ENCODE data around the gene AP4E1.

GRCh38 chr15:51022206-51022605, 113.7 kb downstream of the AP4E1 start:
- no peak for TF ChIP-seq CTCF (IDR thresholded peaks at IDR 0.05; ENCODE audit: low read depth, low read length)
- no peak for TF ChIP-seq EZH2phosphoT487 (IDR thresholded peaks at IDR 0.05; ENCODE audit: low read depth)

Data from OCI-LY3 (cell line).